ENCODE measurements around the gene RCAN2. TPM values are rescaled to one million over a fixed set of nuclear protein-coding genes. Genes with fewer than 3 reads are reported as not detected.

The RCAN2 gene
- total and polyA plus RNA-seq, 2 donors (not counting 1 experiment from before 2014, with no cell fraction given), result not detected

DNA sequence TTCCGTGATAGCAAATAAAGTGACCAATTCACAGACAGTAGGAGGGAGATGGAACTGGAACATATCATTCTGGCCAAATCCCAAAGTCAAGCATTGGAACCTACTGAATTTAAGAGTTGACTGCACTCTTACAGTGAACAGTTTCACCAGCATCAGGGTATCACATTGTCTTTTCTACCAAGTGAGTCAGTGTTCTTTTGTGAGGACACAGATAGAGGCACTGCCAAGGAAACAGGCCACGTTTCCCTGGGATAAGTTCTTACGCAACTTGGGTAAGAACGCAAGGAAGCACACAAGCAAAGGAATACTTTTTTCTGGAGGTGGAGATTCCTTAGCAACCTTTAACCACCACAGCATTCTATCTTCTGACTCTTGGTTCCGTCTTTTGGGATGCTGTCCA, 291.9 kb downstream of the RCAN2 start:
- Histone ChIP-seq H3K27ac (ENCODE audit: low read length in 2 of 2) (no peak overlapping the region), H2AFZ (ENCODE audit: insufficient read depth, low read depth, low read length, poor library complexity, severe bottlenecking) (no peak overlapping the region), H3K36me3 (replicated peaks in 1 of 2; ENCODE audit: control extremely low read depth in 1 of 2, control insufficient read depth in 1 of 2, extremely low read depth in 1 of 2, insufficient read depth in 2 of 2, low read length in 1 of 2) (no peaks in the 10 kb centered on the region), H3K4me3 (ENCODE audit: control extremely low read depth in 1 of 5, extremely low read depth in 1 of 5, insufficient read depth in 1 of 5, low read depth in 2 of 5, low read length in 4 of 5) (no peak overlapping the region), H4K20me1 (ENCODE audit: control insufficient read depth, insufficient read depth, low read length, poor library complexity, severe bottlenecking) (no peaks in the 10 kb centered on the region), H3K9ac (ENCODE audit: low read length) (no peak overlapping the region), H3K4me1 (ENCODE audit: control insufficient read depth in 2 of 2, insufficient read depth in 2 of 2, low read length in 2 of 2) (no peaks in the 10 kb centered on the region), H3K79me2 (ENCODE audit: control insufficient read depth, insufficient read depth, low read length) (no peaks in the 10 kb centered on the region), H3K4me2 (replicated peaks; ENCODE audit: low read depth, low read length, poor library complexity, severe bottlenecking) (no peak overlapping the region), H3K9me3 (ENCODE audit: control extremely low read depth in 1 of 3, control insufficient read depth in 2 of 3, insufficient read depth in 1 of 3, low read length in 2 of 3) (no peaks in the 10 kb centered on the region), H3K27me3 (replicated peaks in 1 of 4; ENCODE audit: control extremely low read depth in 1 of 4, control insufficient read depth in 3 of 4, insufficient read depth in 4 of 4, low read length in 3 of 4) (peaks cover 0 to 3% (median 0%) of the 10 kb centered on the region in 4 experiments)
- TF ChIP-seq EZH2 (IDR thresholded peaks at IDR 0.05; ENCODE audit: borderline replicate concordance, insufficient read depth, low read depth, low read length, poor library complexity, severe bottlenecking) (no peak), CTCF (IDR thresholded peaks at IDR 0.05) (no peak)
- H3K4me3 Mint-ChIP-seq, result no peak overlapping the region
- ATAC-seq (ENCODE audit: low read depth) (no peak), DNase-seq (no peak)
- no peaks in the 10 kb centered on the region for H3K4me1 Mint-ChIP-seq
- CTCF ChIA-PET, result interaction anchor here (0.6 to 1.3 kb wide), 2 partner anchors 22 to 109 kb away, joined by 3 read pairs; no protein-coding TSS in a partner anchor
- intact Hi-C loops (cut with micrococcal nuclease), result no loop called here
- no peaks in the 10 kb centered on the region for H3K9me3 Mint-ChIP-seq (ENCODE audit: insufficient read depth)
- 94% methylated on average over 3 of the region's 5 CpGs for WGBS (ENCODE audit: insufficient coverage)
- no peak overlapping the region for H3K27ac Mint-ChIP-seq
- POLR2A ChIA-PET, result no interaction called here
- no peaks in the 10 kb centered on the region for H3K27me3 Mint-ChIP-seq

DNA sequence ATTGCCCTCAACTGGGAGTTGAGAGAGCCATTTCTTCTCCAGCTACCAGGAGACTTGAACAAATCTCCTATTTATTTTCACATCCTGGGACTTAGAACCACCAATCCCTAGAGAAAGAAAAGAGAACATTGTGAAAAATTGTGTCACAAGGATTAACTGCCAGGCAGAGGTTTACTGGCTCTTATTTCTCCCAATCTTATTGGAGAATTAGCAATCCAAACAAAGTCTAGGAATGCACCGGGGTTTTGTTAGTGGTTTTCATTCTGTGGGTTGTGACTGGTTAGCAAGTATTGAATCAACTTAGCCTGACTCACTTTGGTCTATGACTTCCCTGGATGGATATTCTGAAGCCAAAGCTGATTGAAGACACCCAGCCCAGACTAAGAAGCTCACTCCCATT, 299.3 kb downstream of the RCAN2 start:
- Mint-ChIP-seq H3K27me3 (peaks cover 17% of the 10 kb centered on the region), H3K27ac (no peak overlapping the region), H3K4me3 (no peak overlapping the region), H3K9me3 (ENCODE audit: insufficient read depth) (no peaks in the 10 kb centered on the region), H3K4me1 (no peaks in the 10 kb centered on the region)
- no peaks in the 10 kb centered on the region for H3K79me2 ChIP-seq (ENCODE audit: control insufficient read depth, insufficient read depth, low read length)
- intact Hi-C loops (cut with micrococcal nuclease), result no loop called here
- H3K9me3 ChIP-seq (ENCODE audit: control extremely low read depth in 1 of 3, control insufficient read depth in 2 of 3, insufficient read depth in 1 of 3, low read length in 2 of 3), result no peaks in the 10 kb centered on the region
- no peaks in the 10 kb centered on the region for H3K36me3 ChIP-seq (replicated peaks in 1 of 2; ENCODE audit: control extremely low read depth in 1 of 2, control insufficient read depth in 1 of 2, extremely low read depth in 1 of 2, insufficient read depth in 2 of 2, low read length in 1 of 2)
- ChIA-PET POLR2A (no interaction called here), CTCF (no interaction called here)
- H3K9ac ChIP-seq (ENCODE audit: low read length), result no peak overlapping the region
- no CpG with 5 or more reads among the region's 1 CpG for WGBS (ENCODE audit: insufficient coverage)
- H3K27ac ChIP-seq (ENCODE audit: low read length in 2 of 2), result no peak overlapping the region
- H2AFZ ChIP-seq (ENCODE audit: insufficient read depth, low read depth, low read length, poor library complexity, severe bottlenecking), result no peak overlapping the region
- H3K4me2 ChIP-seq (replicated peaks; ENCODE audit: low read depth, low read length, poor library complexity, severe bottlenecking), result no peak overlapping the region
- H3K27me3 ChIP-seq (replicated peaks in 1 of 4; ENCODE audit: control extremely low read depth in 1 of 4, control insufficient read depth in 3 of 4, insufficient read depth in 4 of 4, low read length in 3 of 4), result peaks cover 0 to 4% (median 0%) of the 10 kb centered on the region in 4 experiments
- no peaks in the 10 kb centered on the region for H3K4me1 ChIP-seq (ENCODE audit: control insufficient read depth in 2 of 2, insufficient read depth in 2 of 2, low read length in 2 of 2)
- no peak overlapping the region for H3K4me3 ChIP-seq (ENCODE audit: control extremely low read depth in 1 of 5, extremely low read depth in 1 of 5, insufficient read depth in 1 of 5, low read depth in 2 of 5, low read length in 4 of 5)
- no peak for TF ChIP-seq EZH2 (IDR thresholded peaks at IDR 0.05; ENCODE audit: borderline replicate concordance, insufficient read depth, low read depth, low read length, poor library complexity, severe bottlenecking)
- no peak for TF ChIP-seq CTCF (IDR thresholded peaks at IDR 0.05)
- no peak for DNase-seq
- ATAC-seq (ENCODE audit: low read depth), result no peak
- no peaks in the 10 kb centered on the region for H4K20me1 ChIP-seq (ENCODE audit: control insufficient read depth, insufficient read depth, low read length, poor library complexity, severe bottlenecking)

Measured in B cell (primary cell).